SK-N-SH (cell line): ENCODE data around the gene MED29. TPM values are rescaled to one million over a fixed set of nuclear protein-coding genes. Genes with fewer than 3 reads are reported as not detected.

Experiments
- CTCF ChIA-PET: fragments of 300-600, 350-600 bp; formaldehyde crosslinking; extraction: SDS; loops from one replicate; lab custom pipeline; 2021; lab: Yijun Ruan, JAX
- POLR2A ChIA-PET: fragments of 350-600 bp; sonication (Branson Sonifier 250); formaldehyde crosslinking; extraction: SDS; loops from one replicate; lab custom pipeline; 2020; ENCODE audit warnings: antibody characterized with exemption, inconsistent platforms; lab: Yijun Ruan, JAX
- DNase-seq: peaks from one replicate; pipeline ENCODE4 v3.0.0; 2012
- H2AFZ ChIP-seq: fragments of 200-600 bp; sonication (generic); 2 replicates; pipeline ENCODE4 v1.8.1; 2016; ENCODE audit warnings: antibody characterized with exemption, mild to moderate bottlenecking, low read depth
- H3F3A ChIP-seq: fragments of 200-600 bp; sonication (generic); replicated peaks from 2 replicates; pipeline ENCODE3; 2016; ENCODE audit warnings: antibody characterized with exemption, mild to moderate bottlenecking; ENCODE audit not compliant: insufficient read depth
- H3K27ac ChIP-seq, 2 experiments: fragments of 200-500 bp in 1 of 2; fragments of 200-600 bp in 1 of 2; sonication (Bioruptor generic) in 1 of 2; sonication (generic), shearing (Covaris generic) in 1 of 2; 2 replicates each; pipeline versions ENCODE4 v1.5.1 to v1.6.1; 2014 to 2016; ENCODE audit warnings: low read depth in 2 of 2, inconsistent platforms in 1 of 2, low read length in 1 of 2, mild to moderate bottlenecking in 1 of 2, mixed read lengths in 1 of 2
- H3K27me3 ChIP-seq: fragments of 200-600 bp; sonication (generic), shearing (Covaris generic); 2 replicates; pipeline ENCODE4 v1.6.1; 2016; ENCODE audit warnings: mixed run types; ENCODE audit not compliant: insufficient read depth
- H3K36me3 ChIP-seq, 2 experiments: fragments of 200-500 bp in 1 of 2; fragments of 200-600 bp in 1 of 2; sonication (Bioruptor generic) in 1 of 2; sonication (generic) in 1 of 2; replicated peaks in 1 of 2; 2 replicates each; pipeline versions ENCODE3 to v1.5.1; 2014 to 2016; ENCODE audit warnings: low read length in 1 of 2, mild to moderate bottlenecking in 1 of 2; ENCODE audit not compliant: insufficient read depth in 2 of 2, control insufficient read depth in 1 of 2
- H3K4me1 ChIP-seq, 2 experiments: fragments of 200-500 bp in 1 of 2; fragments of 200-600 bp in 1 of 2; sonication (Bioruptor generic) in 1 of 2; sonication (generic), shearing (Covaris generic) in 1 of 2; 2 replicates each; pipeline versions ENCODE4 v1.5.1 to v1.6.1; 2014 to 2016; ENCODE audit warnings: low read depth in 1 of 2, low read length in 1 of 2, mixed run types in 1 of 2; ENCODE audit not compliant: insufficient read depth in 2 of 2, control insufficient read depth in 1 of 2
- H3K4me2 ChIP-seq: fragments of 200-600 bp; sonication (generic), shearing (Covaris generic); 2 replicates; pipeline ENCODE4 v1.6.1; 2017; ENCODE audit warnings: mixed run types
- H3K4me3 ChIP-seq, 2 experiments: fragments of 200-500 bp in 1 of 2; fragments of 200-600 bp in 1 of 2; sonication (Bioruptor generic) in 1 of 2; sonication (generic), shearing (Covaris generic) in 1 of 2; 2 replicates each; pipeline versions ENCODE4 v1.5.1 to v1.8.1; 2014 to 2016; ENCODE audit warnings: low read depth in 2 of 2, inconsistent platforms in 1 of 2, low read length in 1 of 2, mild to moderate bottlenecking in 1 of 2, mixed read lengths in 1 of 2, moderate library complexity in 1 of 2
- H3K79me2 ChIP-seq: fragments of 200-600 bp; sonication (generic); 2 replicates; pipeline ENCODE4 v1.8.1; 2017; ENCODE audit warnings: mild to moderate bottlenecking; ENCODE audit not compliant: insufficient read depth
- H3K9ac ChIP-seq: fragments of 200-600 bp; sonication (generic); 2 replicates; pipeline ENCODE4 v1.6.1; 2017; ENCODE audit warnings: mixed run types
- H3K9me2 ChIP-seq: fragments of 200-600 bp; sonication (generic); 2 replicates; pipeline ENCODE4 v1.6.1; 2017; ENCODE audit warnings: mixed run types
- H3K9me3 ChIP-seq: fragments of 200-600 bp; sonication (generic); 2 replicates; pipeline ENCODE4 v1.6.1; 2017; ENCODE audit warnings: mixed run types, mild to moderate bottlenecking, moderate library complexity
- H4K20me1 ChIP-seq: fragments of 200-600 bp; sonication (generic); 2 replicates; pipeline ENCODE4 v1.6.1; 2017; ENCODE audit warnings: mild to moderate bottlenecking, mixed run types; ENCODE audit not compliant: insufficient read depth
- CTCF ChIP-seq: fragments of 200-600 bp; sonication (generic); IDR thresholded peaks from 2 replicates; pipeline ENCODE4 v1.6.1; 2017; ENCODE audit warnings: antibody characterized with exemption, mild to moderate bottlenecking, moderate library complexity
- EP300 ChIP-seq, 2 experiments: IDR thresholded peaks; 2 replicates each; pipeline versions ENCODE4 v1.4.0 to v1.6.1; 2012; ENCODE audit warnings: borderline replicate concordance in 1 of 2, low read depth in 1 of 2, low read length in 1 of 2
- EZH2phosphoT487 ChIP-seq: fragments of 200-600 bp; sonication (generic); IDR thresholded peaks from 2 replicates; pipeline ENCODE4 v1.6.1; 2017; ENCODE audit warnings: low read depth, mixed run types, mild to moderate bottlenecking, antibody characterized with exemption, moderate library complexity, borderline replicate concordance
- FOSL2 ChIP-seq: IDR thresholded peaks from 2 replicates; pipeline ENCODE4 v1.4.0; 2012; ENCODE audit warnings: low read depth, mild to moderate bottlenecking, moderate library complexity, borderline replicate concordance
- NFIC ChIP-seq: IDR thresholded peaks from 2 replicates; pipeline ENCODE4 v1.4.0; 2012; ENCODE audit warnings: borderline replicate concordance
- NRF1 ChIP-seq: IDR thresholded peaks from 2 replicates; pipeline ENCODE4 v1.6.1; 2012; ENCODE audit warnings: low read depth, mild to moderate bottlenecking, low read length
- SMC3 ChIP-seq: IDR thresholded peaks from 2 replicates; pipeline ENCODE4 v1.6.1; 2012; ENCODE audit warnings: low read depth, low read length, improper control_type of control experiment
- WGBS: methylation state at CpG from one replicate; pipeline ENCODE4 v1.1.6; 2017; ENCODE audit warnings: low lambda C conversion rate; 5-methylcytosine and 5-hydroxymethylcytosine counted together
- polyA plus RNA-seq, 3 experiments: library from polyadenylated mRNA; depleted of rRNA; stranded (reverse); fragments of >200 nt; gene quantifications; 2 replicates each; pipeline ENCODE4 v1.2.3, GENCODE V29; 2012
- TF ChIP-seq, protein P1 (sequence below): IDR thresholded peaks from 2 replicates; pipeline ENCODE4 v1.4.0; 2012; ENCODE audit warnings: low read depth, borderline replicate concordance

The MED29 gene
- polyA plus RNA-seq, 1 of the 3 experiments (the other 2 are of a cell fraction), result 32.0 TPM

DNA sequence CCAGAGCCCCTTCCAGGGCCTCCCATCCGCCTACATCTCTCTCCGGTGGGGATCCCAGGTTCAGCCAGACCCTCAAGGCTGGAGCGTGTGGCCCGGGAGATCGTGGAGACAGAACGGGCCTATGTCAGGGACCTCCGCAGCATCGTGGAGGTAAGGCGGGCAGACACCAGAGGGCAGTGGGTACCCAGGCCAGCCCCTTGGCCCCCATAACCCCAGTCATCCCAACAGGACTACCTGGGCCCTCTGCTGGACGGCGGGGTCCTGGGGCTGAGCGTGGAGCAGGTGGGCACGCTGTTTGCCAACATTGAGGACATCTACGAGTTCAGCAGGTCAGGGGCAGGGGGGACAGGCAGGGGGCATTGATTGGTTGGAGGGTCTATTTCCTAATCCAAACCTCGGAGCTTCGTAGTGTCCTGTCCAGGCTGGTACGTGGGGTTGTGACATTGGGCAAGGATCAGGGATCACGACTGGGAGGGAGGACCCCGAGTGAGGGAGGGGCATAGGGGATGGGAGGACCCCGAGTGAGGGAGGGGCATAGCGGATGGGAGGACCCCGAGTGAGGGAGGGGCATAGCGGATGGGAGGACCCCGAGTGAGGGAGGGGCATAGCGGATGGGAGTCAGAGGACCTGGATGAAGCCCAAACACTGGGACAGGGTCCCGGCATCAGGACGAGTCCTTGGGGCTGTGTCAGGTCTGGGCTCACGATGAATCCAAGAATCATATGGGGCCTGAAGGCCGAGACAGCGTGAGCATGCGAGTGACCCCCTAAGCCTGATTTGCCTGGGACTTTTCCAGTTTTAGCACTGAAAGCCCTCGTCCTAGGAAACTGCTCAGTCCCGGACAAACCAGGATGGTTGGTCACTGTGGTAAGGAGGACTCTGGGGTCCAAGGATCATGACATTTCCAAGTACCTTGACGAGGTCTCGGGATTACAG lies 24.2 kb downstream of the MED29 start:
- H3F3A ChIP-seq, result peaks cover 27% of the 10 kb centered on the region
- peaks cover 12 to 15% of the 10 kb centered on the region in 2 experiments for H3K36me3 ChIP-seq
- peaks cover 49% of the 10 kb centered on the region for H3K79me2 ChIP-seq
- H3K9me2 ChIP-seq, result no peaks in the 10 kb centered on the region
- 88% methylated on average over 32 of the region's 35 CpGs for WGBS
- peaks cover 18 to 28% of the 10 kb centered on the region in 2 experiments; a peak in 3 of 4 replicates for H3K4me1 ChIP-seq
- no peaks in the 10 kb centered on the region for H3K9me3 ChIP-seq
- POLR2A ChIA-PET, result interaction anchor here (0.9 to 2.2 kb wide), 4 partner anchors 13 to 24 kb away, joined by 3 to 28 read pairs (median 5); partner anchors contain the start of genes MED29, PAF1 and RPS16
- H3K27me3 ChIP-seq, result no peaks in the 10 kb centered on the region
- H3K4me2 ChIP-seq, result peak overlapping the region; percentile 99
- peak overlapping the region; percentile 92 to 96; a peak in 2 of 4 replicates for H3K4me3 ChIP-seq
- H3K9ac ChIP-seq, result 0 out of 2 replicates have a peak overlapping the region, but pooled peaks have one; percentile 97
- CTCF ChIA-PET, result interaction anchor here (1.3 to 5.1 kb wide), 7 partner anchors 11 to 125 kb away, joined by 3 to 53 read pairs (median 6); partner anchors contain the start of genes EID2, EID2B, MED29 and PAF1
- H3K27ac ChIP-seq, result no peak overlapping the region; a peak in 1 of 4 replicates
- TF ChIP-seq EZH2phosphoT487 (no peak), SMC3 (no peak), NRF1 (no peak), FOSL2 (no peak), NFIC (no peak), CTCF (0 out of 2 replicates have a peak, but pooled peaks have one; percentile 6), EP300 (IDR thresholded peaks at IDR 0.05; ENCODE audit: borderline replicate concordance in 1 of 2, low read depth in 1 of 2, low read length in 1 of 2) (no peak)
- TF ChIP-seq, protein P1, sequence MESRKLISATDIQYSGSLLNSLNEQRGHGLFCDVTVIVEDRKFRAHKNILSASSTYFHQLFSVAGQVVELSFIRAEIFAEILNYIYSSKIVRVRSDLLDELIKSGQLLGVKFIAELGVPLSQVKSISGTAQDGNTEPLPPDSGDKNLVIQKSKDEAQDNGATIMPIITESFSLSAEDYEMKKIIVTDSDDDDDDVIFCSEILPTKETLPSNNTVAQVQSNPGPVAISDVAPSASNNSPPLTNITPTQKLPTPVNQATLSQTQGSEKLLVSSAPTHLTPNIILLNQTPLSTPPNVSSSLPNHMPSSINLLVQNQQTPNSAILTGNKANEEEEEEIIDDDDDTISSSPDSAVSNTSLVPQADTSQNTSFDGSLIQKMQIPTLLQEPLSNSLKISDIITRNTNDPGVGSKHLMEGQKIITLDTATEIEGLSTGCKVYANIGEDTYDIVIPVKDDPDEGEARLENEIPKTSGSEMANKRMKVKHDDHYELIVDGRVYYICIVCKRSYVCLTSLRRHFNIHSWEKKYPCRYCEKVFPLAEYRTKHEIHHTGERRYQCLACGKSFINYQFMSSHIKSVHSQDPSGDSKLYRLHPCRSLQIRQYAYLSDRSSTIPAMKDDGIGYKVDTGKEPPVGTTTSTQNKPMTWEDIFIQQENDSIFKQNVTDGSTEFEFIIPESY, result no peak
- no peak for DNase-seq
- no peak overlapping the region for H2AFZ ChIP-seq
- peaks cover 10% of the 10 kb centered on the region; the same call in 1 of the 2 replicates for H4K20me1 ChIP-seq
